HG02870 (cell line): ENCODE results near the gene SLC39A10.

Experiments used
- ATAC-seq: cut with Tn5 transposase; IDR thresholded peaks from one replicate; pipeline ENCODE4 v1.9.1; 2021; ENCODE audit warnings: mild to moderate bottlenecking, moderate library complexity; ENCODE audit not compliant: unreplicated experiment

The SLC39A10 gene

DNA sequence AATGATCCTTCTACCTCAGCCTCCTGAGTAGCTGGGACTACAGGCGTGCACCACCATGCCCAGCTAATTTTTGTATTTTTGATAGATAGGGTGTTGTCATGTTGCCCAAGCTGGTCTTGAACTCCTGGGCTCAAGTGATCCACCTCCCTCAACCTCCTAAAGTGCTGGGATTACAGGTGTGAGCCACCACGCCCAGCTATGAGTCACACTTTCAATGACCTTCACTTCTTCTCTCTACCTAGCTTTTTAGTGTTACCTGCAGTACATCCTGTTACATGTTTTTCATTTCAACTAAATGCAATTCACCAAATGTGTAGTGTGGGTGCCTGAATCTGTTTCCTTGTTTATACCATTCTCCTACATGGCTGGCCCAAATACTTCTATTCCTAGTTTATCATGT, 64.0 kb downstream of the SLC39A10 start:
- no peak for ATAC-seq

DNA sequence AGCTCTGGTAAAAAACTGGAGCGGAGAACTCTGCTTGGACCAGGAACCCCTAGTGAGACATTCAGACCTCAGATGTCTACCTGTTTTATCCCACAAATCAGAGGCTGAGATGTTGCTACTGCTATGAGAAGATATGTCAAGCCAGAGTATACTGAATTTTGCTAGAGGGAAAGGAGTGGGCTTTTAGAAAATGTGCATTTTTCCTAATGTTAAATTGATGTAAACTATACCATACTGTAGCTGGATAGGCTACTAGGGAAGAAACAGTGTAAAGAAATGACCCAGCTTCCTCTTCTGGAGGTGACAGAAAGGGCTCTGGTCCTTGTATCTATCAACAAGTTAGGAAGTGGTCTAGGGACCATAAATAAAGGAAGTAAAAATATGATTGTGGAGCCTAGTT, 65.0 kb downstream of the SLC39A10 start:
- no peak for ATAC-seq

DNA sequence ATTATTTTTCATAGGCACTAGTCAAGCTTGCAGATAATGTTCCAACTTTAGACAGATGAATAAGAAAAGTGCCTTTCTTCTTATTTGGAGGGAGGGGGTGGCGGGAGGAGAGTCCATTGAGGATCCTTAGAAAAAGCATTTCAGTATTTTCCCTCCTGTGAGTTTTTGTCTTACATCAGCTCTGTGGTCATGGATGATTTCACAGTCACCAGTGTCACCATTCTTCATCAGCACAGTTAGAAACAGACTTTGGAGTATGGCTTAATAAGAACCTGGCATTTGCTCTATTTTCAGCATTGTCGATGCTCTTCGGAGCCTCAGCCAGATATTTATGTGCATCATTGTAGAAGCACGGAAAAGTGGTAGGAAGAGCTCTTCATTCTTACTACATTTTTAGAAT, 70.1 kb downstream of the SLC39A10 start:
- ATAC-seq = no peak

DNA sequence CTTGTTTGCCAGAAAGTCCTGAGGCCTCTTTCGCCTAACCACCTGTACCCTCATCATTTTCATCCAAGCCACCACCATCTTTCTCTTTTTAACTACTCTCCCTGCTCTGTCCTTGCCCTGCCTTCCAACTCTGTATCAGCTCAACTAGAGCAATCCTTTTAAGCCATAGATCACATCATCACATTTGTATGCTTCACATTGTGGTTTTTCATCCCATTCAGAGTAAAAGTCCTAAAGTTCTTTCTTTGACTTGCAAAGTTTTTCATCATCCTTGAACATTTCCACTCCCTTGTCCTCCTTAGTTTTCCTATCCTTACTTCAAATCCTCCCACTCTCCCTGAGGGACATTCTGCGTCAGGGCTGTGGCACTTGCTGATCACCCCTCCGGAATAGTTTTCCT, 73.9 kb downstream of the SLC39A10 start:
- ATAC-seq = no peak

DNA sequence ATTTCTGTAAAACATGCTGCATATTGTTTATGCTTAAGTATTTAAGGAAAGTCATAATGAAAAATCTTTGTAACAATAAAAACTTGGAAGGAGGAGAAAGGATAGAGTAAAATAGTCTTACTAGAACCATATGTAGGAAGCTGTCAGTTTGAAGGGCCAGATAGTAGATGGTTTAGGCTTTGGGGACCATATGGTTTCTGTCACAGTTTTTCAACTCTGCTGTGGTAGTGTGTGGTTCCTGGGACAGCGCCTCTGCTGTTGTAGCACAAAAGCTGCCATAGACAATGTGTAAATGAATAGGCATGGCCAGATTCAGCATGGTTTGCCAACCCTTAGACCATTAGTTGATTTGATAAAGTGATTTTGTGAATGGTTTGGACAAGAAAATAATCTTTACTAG, 75.5 kb downstream of the SLC39A10 start:
- ATAC-seq = no peak

DNA sequence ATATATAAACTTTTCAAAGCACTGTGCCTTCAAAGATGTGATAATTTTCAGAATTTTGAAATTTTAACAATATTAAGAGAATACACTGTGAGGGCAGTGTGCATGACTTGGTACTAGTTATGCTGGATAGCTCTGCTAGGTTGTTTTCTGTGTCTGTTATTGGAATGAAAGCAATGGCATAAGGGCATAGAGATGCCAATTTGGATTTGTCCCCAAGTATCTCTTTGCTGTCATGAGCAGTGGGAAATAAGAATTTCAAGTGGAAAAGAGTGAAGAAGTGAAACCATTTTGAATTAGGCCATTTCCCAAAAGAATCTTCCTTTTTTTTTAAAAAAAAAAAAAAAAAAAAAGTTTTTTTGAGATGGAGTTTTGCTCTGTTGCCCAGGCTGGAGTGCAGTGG, 76.8 kb downstream of the SLC39A10 start:
- ATAC-seq = no peak

DNA sequence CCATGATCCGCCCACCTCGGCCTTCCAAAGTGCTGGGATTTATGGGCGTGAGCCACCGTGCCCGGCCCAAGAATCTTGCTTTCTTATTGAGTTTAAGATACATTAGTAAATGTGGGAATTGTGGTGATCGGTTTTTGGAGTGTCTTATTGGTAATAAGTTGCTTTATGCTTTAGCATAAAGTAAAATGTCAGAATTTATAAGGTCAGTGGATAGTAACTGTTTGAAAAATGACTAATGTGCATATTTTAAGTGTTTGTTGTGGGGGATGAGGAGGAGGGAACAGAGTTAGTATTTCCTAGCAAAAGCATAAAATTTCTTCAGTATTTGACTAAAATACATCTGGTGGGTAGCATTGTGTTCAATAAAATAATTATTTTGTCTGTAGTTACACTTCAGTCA, 77.4 kb downstream of the SLC39A10 start:
- no peak for ATAC-seq

DNA sequence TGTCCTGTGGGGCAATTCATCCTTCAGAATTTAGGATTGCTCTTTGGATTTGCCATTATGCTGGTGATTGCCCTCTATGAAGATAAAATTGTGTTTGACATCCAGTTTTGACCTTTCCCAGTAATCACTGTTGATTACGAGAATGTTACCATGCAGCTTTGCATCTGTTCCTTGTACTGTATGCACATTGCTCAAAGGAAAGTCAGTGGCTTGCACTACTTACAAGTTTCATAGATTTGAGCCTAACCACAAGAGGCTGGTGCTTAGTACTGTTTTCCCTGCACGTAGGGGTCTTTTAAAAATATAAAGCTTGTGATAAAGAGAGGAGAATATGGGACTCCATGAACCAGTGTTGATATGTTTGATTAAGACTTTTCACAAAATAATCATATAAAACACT, 77.9 kb downstream of the SLC39A10 start:
- ATAC-seq = no peak

DNA sequence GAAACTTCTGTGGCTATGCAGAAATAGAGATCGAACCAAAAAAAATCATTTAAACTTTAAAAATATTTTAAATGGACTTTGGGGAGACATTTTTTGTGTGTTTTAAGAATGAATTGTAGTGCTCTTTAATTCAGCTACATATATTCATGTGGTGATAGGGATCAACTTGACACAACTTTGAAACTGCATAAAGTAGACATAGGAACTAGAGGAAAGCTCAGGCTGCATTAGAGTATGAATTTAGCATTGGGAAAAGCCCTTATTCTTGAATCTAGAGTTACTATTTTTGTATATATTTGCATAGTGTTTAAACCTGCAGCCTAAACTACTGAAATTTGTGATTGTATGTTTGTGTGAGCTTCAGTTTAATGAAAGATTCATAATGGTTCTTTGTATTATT, 78.3 kb downstream of the SLC39A10 start:
- no peak for ATAC-seq

DNA sequence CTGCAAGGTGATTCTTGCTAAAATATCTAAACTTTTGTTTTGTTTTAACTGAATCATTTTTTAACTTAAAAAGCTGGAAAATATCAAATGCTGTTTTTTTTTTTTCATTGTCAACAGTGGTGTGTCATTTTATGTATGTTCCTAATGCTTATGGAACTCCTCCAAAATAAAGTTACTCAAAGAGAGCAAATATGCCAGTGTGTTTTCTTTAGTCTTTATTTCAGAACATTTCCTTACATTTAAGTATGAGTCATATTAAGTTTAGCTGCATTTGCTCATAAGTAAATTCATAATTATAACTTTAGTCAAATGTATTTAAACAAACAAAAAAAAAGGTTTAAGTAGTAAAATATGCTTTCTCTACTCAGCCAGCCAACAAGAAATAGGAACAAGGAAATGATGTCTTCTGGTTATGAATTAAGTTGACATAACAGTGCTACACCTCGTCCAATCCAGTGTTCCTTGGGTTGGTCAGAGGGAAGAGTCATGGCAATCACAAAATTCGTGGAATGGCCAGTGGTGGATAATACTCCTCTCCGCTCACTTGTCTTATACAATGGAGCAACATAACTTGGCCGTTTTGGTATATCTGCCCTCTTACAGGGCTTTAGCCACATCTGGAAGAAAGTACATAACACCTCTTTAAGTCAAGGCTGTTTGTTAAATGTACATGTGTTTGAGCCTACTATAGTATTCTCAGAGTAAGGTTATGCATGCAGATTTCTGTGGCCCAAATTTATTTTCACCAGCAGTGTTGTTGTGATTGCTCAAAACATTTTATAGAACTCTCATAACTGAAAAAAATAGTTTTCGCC, 80.7 kb downstream of the SLC39A10 start:
- ATAC-seq = no peak

DNA sequence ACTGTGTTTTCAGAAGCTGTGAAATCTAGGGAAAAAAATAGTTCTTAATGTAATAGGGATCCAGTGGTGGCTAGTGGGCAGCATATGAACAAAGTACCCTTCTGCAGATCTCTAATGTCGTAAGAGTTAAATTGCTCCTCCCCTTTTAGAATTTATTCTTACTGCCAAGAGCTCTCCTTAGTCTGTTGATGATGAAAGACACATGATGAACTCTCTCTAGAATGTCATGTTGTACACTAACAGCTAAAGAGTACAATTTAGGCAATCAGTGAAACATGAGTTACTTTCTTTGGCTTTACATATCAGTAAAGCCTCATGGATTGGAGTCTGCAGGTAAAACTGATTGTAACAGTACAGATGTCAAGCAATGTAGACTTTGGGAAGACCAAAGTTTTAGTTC, 84.2 kb downstream of the SLC39A10 start:
- no peak for ATAC-seq

DNA sequence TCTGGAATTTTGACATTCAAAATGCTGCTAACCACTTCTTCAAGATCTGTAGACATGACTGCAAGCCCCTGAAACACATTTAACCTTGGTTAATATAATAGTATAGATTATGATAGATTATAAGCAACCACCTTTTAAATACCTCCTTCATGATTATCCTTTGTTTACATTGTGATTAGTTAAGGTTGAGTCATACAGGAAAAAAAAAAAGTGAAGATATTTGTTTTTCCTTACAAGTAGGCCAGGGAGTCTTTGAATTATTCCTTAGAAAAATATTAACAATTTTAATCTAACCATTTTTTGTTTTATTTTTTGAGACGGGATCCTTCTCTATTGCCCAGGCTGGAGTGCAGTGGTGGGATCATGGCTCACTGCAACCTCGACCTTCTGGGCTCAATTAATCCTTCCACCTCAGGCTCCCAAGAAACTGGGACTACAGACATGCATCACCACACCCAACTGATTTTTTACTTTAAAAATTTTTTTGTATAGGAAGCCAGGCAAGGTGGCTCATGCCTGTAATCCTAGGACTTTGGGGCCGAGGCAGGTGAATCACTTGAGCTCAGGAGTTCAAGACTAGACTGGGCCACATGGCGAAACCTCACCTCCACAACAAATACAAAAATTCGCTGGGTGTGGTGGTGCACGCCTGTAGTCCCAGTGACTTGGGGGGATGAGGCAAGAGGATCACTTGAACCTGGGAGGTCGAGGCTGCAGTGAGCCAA, 99.4 kb downstream of the SLC39A10 start:
- no peak for ATAC-seq

DNA sequence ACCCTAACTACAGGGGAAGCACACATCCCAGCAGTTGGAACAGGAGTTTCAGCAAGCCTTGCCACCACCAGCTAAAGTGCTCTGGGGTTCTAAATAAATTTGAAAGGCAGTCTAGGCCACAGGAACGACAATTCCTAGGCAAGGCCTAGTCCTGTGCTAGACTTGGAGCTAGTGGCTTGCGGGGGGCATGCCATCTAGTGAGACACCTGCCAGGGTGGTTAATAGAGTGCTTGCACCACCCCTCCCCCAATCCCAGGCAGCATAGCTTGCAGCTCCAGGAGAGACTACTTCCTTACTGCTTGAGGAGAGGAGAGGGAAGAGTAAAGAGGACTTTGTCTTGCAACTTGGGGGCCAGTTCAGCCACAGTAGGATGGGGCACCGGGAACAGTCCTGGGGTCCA, 101.8 kb downstream of the SLC39A10 start:
- ATAC-seq = no peak

DNA sequence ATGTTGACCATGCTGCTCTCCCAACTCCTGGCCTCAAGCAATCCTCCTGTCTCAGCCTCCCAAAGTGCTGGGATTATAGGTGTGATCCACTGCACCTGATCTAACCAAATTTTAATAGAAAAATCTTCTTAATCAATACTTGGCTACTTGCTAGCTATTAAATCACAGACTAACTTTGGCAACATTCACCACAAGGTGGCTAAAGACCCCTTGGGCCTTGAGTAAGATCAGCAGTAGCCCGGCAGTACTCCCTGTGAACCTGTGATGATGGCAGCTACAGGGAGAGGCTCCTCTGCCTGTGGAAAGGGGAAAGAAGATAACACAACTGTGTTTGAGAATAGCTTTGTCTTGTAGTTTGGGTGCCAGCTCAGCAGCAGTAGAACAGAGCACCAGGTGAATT, 102.9 kb downstream of the SLC39A10 start:
- no peak for ATAC-seq

DNA sequence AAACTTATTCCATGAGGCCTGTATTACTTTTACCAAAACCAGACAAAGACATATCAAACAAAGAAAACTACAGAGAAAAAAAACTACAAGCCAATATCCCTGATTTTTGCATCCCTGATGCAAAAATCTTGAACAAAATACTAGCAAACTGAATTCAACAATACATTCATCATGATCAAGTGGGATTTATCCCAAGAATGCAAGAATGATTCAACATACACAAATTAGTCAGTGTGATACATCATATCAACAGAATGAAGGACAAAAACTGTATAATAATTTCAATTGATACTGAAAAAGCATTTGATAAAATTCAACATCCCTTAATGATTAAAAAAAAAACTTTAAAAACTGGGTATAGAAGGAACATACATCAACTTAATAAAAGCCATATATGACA, 106.8 kb downstream of the SLC39A10 start:
- no peak for ATAC-seq

DNA sequence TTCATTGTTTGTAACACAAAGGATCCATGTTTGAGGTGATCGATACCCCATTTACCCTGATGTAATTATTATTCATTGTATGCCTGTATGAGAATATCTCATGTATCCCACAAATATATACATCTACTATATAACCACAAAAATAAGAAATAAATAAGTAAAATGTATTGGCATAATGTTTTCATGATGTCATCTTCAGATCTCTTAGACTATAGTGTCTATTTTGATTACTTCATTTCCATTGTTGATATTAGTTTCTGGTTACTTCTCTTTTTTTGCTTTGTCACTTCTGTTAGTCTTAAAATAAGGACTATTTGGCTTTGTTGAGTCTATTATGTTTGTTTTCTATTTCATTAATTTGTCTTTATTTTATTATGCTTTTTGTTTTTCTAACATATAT, 109.7 kb downstream of the SLC39A10 start:
- no peak for ATAC-seq

DNA sequence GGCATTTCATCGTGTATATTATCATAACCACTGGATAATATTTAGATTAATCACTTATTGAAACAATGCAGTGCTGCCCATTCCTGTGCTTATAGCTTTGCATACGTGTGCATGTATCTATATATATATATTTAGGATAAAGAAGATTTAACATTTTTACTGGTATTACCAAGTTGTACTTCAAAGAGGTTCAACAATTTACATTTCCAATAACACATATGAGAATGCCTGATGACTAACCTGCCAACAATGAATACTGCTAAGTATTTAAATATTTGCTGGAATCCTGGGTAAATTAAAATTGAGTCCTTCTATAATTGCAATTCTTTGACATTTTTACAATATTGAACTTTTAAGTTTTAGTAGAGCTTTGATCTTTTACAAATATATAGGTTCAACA, 111.4 kb downstream of the SLC39A10 start:
- ATAC-seq = no peak

DNA sequence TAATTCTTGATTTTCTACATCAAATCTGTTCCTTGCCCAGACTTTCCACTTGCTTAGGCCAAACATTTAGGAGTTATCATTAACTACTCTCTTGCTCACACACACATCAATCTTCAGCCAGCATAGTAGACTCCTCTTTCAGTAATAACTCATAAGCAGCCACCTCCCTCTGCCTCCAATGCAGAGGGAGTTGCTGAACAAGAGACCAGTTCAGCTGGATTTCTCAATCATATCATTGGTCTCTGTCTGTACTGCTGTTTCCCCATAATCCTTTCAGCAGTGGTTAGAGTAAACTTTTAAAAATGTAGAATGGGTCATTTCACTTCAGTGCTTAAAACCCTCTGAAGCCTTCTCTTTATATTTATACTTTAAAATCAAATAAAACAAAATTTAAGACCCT, 112.9 kb downstream of the SLC39A10 start:
- no peak for ATAC-seq

DNA sequence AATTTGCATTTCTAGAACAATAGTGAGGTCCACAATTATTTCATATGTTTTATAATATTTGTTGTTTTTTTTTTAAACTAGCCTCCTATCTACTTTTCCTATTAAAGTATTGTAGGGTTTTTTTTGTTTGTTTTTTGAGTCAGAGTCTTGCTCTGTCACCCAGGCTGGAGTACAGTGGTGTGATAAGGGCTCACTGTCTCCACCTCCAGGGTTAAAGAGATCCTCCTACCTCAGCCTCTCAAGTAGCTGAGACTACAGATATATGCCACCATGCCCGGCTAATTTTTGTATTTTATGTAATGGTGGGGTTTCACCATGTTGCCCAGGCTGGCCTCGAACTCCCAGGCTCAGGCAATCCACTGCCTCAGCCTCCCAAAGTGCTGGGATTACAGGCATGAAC, 122.5 kb downstream of the SLC39A10 start:
- ATAC-seq = no peak

DNA sequence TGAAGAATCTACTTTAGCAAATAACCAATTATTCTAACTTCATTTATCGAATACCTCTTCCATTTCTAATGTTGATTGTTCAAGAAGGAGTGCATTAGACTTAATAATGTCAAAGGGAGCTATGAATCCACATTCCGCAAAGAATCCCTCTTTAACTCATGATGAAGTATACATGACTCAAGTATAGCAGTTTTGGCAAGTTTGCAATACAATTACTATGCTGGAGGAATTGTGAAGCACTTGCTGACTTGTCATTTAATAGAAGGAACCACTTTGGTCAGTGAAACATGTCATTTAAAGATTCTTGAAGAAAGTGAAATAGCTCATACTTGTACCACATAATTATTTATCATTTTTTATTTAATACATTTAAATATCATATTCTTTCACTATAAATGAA, 125.1 kb downstream of the SLC39A10 start:
- no peak for ATAC-seq
